T47D (cell line): ENCODE data around the gene HOXD4.

Source experiments
- DNase-seq, 2 experiments: peaks; one replicate each; pipeline versions ENCODE4 v3.0.0 to v3.0.0-alpha.2; 2011 to 2012; ENCODE audit warnings: low read depth in 1 of 2, low spot score in 1 of 2
- JUND ChIP-seq: IDR thresholded peaks from 2 replicates; pipeline ENCODE4 v1.6.1; 2012; ENCODE audit warnings: low read depth
- in situ Hi-C: cut with HindIII; loops from 2 replicates; pipeline ENCODE4 v1.10.0; 2016; ENCODE audit warnings: low sequenced_read_pairs, low pct_unique_long_range_greater_than_20kb

The HOXD4 gene

DNA sequence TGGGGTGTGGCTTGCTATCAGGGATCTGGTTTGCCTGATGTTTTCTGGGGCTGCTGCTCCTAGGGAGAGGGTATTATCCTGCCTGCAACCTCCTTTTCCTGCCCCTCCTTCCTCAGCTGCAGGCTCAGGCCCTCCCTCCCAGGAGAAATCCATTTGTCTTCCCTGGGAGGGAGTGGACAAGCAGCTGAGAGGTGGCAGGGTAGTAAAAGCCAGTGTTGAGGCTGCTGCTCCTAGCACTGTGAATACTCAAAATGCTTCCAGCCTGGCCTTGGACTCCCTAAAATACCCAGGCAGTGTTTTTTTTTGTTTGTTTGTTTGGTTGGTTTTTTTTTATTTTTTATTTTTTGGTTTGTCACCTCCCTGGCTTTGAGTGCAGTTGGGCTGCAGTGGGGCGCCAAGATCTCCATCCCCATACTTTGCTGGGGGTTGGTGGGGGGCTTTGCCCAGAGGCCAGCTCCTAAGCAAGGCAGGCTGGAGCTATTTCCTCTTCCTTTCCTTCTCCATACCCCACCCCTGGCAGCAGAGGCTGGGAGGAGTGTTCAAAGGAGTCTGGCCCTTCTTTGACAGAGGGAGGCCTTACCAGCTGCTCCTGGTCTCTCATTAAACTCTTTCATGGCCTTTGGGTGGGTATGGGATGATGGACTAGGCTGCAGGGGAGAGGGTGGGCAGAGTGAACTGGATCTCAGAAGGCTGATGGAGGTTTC, 19.4 kb downstream of the HOXD4 start:
- in situ Hi-C loops, result no loop called here
- no peak for DNase-seq
- no peak for TF ChIP-seq JUND

DNA sequence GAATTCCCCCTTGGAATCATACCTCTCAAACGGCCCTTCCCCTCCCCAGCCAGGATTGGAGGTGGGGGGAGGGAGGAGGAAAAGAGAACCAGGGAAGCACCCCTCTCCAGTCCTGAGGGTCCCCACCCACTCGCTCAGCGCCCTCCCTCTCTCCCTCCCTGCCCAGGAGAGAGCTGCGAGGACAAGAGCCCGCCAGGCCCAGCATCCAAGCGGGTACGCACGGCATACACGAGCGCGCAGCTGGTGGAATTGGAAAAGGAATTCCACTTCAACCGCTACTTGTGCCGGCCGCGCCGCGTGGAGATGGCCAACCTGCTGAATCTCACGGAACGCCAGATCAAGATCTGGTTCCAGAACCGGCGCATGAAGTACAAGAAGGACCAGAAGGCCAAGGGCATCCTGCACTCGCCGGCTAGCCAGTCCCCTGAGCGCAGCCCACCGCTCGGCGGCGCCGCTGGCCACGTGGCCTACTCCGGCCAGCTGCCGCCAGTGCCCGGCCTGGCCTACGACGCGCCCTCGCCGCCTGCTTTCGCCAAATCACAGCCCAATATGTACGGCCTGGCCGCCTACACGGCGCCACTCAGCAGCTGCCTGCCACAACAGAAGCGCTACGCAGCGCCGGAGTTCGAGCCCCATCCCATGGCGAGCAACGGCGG, 20.1 kb downstream of the HOXD4 start:
- DNase-seq, result no peak
- TF ChIP-seq JUND, result no peak
- in situ Hi-C loops, result no loop called here

DNA sequence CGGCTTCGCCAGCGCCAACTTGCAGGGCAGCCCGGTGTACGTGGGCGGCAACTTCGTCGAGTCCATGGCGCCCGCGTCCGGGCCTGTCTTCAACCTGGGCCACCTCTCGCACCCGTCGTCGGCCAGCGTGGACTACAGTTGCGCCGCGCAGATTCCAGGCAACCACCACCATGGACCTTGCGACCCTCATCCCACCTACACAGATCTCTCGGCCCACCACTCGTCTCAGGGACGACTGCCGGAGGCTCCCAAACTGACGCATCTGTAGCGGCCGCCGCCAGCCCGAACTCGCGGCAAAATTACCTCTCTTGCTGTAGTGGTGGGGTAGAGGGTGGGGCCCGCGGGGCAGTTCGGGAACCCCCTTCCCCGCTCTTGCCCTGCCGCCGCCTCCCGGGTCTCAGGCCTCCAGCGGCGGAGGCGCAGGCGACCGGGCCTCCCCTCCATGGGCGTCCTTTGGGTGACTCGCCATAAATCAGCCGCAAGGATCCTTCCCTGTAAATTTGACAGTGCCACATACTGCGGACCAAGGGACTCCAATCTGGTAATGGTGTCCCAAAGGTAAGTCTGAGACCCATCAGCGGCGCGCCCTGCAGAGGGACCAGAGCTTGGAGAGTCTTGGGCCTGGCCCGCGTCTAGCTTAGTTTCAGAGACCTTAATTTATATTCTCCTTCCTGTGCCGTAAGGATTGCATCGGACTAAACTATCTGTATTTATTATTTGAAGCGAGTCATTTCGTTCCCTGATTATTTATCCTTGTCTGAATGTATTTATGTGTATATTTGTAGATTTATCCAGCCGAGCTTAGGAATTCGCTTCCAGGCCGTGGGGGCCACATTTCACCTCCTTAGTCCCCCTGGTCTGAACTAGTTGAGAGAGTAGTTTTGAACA, 20.9 kb downstream of the HOXD4 start:
- no peak for TF ChIP-seq JUND
- in situ Hi-C loops, result no loop called here
- no peak for DNase-seq

DNA sequence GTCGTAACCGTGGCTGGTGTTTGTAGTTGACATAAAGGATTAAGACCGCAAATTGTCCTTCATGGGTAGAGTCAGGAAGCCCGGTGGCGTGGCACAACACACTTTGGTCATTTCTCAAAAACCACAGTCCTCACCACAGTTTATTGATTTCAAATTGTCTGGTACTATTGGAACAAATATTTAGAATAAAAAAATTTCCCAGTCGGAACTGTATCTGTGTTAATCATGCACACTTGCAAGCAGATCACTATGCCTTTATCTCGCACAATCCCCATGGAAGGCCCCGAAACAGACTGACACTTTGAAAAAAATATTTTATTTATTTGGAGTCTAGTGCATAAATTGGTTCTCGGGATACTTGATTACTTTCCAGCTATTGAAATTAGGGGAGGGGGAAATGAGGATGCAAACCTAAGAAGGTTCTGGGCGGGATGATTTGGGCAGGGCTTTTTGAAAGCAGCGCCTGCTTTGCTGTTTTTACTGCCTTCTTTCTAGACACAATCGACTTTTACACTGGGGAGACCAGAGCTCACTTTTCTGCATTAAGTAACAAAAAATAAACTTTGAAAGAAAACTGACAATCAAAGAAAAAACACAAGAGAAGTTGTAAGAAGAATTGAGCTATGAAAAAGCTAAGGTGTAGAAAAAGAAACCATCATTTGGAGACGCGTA, 21.7 kb downstream of the HOXD4 start:
- DNase-seq, result no peak
- in situ Hi-C loops, result no loop called here
- no peak for TF ChIP-seq JUND

DNA sequence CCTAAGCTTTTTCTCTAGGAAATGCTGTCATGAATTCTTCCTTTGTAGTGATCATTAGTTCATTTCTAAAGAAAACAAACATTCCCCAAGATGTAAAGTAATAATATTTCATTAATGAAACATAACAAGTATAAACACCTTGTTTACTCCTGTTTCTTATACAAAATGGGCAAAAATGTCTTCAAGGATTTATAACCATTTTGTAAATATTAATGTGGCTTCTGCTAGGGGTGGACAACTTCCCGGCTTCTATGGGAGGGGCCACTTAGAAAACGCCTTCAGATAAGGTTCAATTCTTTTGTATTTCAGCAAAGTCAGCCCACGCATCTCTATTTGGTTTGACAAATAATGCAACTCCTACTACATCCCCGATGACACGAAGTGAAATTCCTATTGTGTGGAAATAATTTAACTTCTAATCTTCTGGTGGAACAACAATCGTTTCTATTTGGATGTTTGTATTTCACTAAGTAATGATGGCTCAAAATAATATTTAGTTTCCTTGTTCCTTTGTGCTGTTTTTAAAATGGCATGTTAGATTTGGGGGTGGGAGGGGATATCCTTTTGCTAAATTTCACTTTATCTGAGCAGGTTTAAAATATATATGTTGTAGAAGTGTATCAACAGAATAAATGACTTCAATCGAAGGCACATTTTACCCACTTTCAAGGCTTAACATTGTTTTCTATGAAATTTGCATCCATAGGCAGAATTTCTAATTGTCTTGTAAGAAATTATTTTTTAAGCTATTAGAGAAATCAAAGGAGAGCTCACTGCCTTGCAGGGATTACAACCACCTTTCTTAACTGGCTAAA, 22.4 kb downstream of the HOXD4 start:
- in situ Hi-C loops, result no loop called here
- no peak for TF ChIP-seq JUND
- DNase-seq, result no peak

DNA sequence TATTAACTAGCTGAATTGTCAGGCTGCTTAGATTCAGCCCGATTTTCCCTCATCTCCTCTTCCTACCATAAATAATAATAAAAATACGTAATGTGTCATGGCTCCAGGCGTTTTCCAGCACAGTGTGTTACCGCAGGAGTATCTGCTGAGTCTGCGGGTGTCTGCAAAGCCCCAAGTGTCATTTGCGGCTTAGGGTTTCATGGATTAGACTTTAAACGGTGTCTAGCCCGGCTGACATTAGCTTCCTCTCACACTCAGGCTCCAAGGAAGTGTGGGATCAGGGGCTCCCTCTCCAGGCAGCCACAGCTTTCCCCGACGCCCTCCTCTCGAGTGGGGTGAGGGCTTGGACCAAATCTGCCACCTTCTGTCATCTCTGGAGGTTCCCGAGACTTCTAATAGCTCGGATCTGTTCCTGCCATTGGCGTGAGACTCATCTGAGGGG, 23.1 kb downstream of the HOXD4 start:
- DNase-seq, result no peak
- no peak for TF ChIP-seq JUND
- in situ Hi-C loops, result no loop called here

DNA sequence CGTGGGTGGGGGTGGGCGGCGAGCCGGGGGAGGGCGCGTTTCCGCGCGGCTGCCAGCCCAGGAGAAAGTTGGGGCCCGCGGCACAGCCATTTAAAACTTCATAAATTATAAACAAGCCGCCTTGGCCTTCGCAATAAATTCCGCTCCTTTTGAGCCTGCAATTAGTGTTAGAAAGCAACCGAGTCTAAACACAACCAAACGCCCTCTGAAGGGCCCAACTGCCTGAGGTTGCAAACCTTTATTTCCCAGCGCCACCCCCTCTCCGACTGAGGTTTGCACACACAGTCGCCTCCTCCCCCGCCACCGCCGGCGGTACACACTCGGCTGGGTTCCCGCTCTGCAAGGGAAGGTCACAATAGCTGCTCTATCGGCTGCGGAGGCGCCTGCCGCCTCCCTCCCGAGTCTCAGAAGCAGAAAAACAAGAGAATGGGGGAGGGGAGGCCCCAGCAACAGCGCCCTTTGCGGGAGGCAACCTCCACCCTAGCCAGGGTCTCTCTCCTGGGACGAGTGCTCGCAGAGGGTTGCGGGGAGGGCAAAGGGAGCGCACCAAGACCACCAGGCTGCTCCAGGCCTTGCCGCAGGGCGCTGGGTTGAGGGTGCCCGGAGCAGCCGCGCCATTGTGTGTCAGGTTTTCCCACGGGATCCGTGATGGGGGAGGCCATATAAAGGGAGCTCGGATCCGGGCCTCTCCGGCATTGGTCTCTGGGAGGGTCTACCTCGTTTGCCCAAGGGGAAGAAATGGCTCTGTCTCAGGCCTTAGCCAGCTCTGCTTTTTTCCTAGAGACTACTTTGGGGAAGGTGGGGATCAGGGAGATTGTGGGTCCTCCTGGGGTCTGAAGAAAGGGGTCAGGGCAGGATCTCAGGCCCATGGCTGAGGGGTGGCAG, 23.7 kb downstream of the HOXD4 start:
- DNase-seq, result no peak
- TF ChIP-seq JUND, result no peak
- in situ Hi-C loops, result no loop called here

DNA sequence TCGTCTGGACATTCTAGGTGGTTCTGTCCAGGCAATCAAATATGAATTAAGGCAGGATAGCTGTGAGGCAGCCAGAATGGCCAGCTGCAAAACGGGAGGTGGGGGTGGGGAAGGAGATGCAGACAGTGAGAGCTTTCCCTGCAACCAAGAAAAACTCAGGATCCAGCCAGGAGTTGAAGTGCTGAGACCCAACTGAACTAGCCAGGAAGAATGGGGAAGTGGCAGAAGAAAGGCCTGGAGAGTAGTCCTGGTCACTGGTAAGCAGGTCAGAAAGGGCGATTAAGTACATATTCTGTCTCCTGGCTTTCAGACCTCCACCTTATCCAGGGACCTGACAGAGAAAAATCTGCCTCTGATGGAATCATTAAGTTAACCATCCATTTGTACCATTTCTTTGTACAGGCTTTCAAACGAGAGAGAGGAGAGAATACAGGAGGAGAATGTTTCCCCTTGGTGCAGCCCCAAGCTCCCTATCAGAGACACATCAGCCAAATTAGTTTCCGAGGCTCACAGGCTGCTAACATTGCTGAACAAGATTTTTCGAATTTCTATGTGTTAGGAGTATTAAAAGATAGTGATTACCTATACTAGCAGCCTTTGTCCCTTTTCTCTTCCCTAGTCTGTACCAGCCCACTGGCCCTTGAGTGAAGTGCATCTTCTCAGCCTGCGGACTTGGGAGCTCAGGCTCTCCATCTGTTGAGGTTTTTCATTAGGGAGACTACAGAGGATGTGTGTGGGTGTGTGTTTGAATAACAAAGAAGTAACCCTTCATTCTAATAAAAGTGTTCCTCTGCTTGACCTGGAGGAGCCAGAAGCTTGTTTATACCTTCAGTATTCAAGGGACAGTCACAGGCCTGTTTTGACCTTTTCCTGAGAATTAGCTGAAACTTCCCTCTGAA, 24.6 kb downstream of the HOXD4 start:
- in situ Hi-C loops, result no loop called here
- TF ChIP-seq JUND, result no peak
- DNase-seq, result no peak

DNA sequence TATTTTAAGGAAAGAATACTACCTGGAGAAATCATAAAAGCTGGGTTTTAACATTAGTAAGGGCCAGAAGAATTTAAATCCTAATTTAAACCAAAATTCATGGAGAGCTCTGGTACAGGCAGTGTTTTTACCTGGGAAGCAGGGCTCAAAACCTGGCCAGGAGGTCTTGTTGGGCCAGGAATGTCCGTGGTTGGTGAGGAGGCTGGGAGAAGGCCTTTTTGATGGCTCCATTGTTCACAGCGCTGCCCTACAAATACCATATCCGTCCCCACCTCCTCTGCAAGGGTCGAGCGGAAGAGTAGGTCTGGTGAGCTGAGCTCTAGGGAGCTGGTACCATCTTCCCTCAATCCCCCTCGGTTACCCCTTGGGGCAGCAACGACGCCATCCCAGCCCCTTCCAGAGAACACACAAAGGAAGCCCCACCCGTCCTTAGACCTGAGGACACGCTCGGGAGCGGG, 26.3 kb downstream of the HOXD4 start:
- no peak for TF ChIP-seq JUND
- in situ Hi-C loops, result no loop called here
- no peak for DNase-seq

DNA sequence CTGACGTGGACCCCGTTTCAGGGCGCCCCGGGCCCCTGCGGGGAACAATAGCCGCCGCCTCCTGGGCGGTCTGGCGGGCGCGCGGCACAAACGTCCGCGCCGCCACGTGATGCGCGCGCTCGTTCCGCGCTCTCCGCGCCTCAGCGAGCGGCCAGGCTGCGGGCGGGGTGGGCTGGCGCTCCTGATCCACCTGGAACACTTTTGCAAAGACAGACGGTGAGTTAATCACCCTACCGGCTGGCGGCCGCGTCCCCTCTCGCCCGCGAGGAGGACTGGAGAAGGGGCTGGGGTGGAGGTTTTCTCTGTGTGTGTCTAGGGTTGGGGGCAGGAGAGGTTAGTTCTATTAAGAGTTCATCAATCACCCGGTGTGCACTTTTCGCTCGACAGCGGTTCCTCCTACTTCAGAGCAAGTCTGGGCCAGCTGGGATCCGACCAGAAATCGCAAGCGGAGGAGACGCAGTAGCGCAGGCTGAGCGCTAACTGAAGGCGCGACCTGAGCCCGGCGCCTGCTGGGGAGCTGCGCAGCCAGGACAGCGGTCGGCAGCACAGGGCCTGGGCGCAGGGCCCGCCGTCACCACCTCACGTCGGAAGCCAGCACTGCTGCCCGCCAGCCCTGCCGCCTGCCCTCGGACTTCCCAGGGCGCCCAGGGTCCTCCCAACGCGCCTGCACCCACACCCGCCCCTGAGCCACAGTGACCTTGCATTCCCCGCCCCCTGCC, 26.8 kb downstream of the HOXD4 start:
- in situ Hi-C loops, result no loop called here
- no peak for TF ChIP-seq JUND
- DNase-seq, result no peak
